HCT116 (cell line): ENCODE data around the gene PPP4R2. TPM values are rescaled to one million over a fixed set of nuclear protein-coding genes. Genes with fewer than 3 reads are reported as not detected.
A peak's percentile ranks its signal among the peaks of the same experiment; 100 is the strongest.

Experiments
- ATAC-seq: fragments of 200-7000 bp; cut with Tn5 transposase; 2 replicates; pipeline ENCODE4 v1.9.1; 2020; ENCODE audit warnings: mild to moderate bottlenecking, moderate library complexity
- BruUV-seq: library from RNA; stranded (reverse); fragments of 400-500 nt; replicated peaks from 2 replicates; lab custom pipeline; 2021; lab: Mats Ljungman, UMichigan
- CTCF ChIA-PET: fragments of 300-600 bp; sonication (Branson Sonifier 250); formaldehyde crosslinking; loops from one replicate; lab custom pipeline; 2021; ENCODE audit warnings: antibody characterized with exemption; lab: Charles Lee
- POLR2A ChIA-PET: fragments of 300-600, 350-600 bp; sonication (Branson Sonifier 250); formaldehyde crosslinking; loops from one replicate; lab custom pipeline; 2021; ENCODE audit warnings: antibody characterized with exemption; lab: Charles Lee
- RAD21 ChIA-PET, 2 experiments: fragments of 300-600 bp; sonication (Branson Sonifier 250); formaldehyde crosslinking; loops; one replicate each; lab custom pipeline; 2023; ENCODE audit warnings: low total read pairs in 2 of 2; ENCODE audit not compliant: uncharacterized antibody in 2 of 2, unreplicated experiment in 2 of 2, low non-redundant PET in 1 of 2; lab: Charles Lee
- DNase-seq: peaks from one replicate; pipeline ENCODE4 v3.0.0-alpha.2; 2010; ENCODE audit warnings: low read depth, low spot score
- H2AFZ ChIP-seq: fragments of 200-600 bp; shearing (Covaris generic), sonication (generic); 2 replicates; pipeline ENCODE4 v1.6.1; 2017; ENCODE audit warnings: low read depth, mixed run types, mixed read lengths, antibody characterized with exemption, low read length; ENCODE audit not compliant: poor library complexity, severe bottlenecking
- H3K27ac ChIP-seq: 2 replicates; pipeline ENCODE4 v1.5.1; 2012; ENCODE audit warnings: low read depth, low read length
- H3K27me3 ChIP-seq: fragments of 200-600 bp; sonication (generic); 2 replicates; pipeline ENCODE4 v1.6.1; 2016; ENCODE audit warnings: mixed run types, low read length, mixed read lengths; ENCODE audit not compliant: insufficient read depth
- H3K36me3 ChIP-seq, 2 experiments: fragments of 200-500 bp in 1 of 2; fragments of 200-600 bp in 1 of 2; sonication (Bioruptor generic) in 1 of 2; sonication (generic) in 1 of 2; 2 replicates each; pipeline versions ENCODE4 v1.5.1 to v1.6.1; 2014 to 2016; ENCODE audit warnings: low read length in 2 of 2, inconsistent platforms in 1 of 2, mixed read lengths in 1 of 2, mixed run types in 1 of 2; ENCODE audit not compliant: insufficient read depth in 2 of 2, control insufficient read depth in 1 of 2
- H3K4me1 ChIP-seq, 2 experiments: fragments of 200-600 bp in 1 of 2; sonication (generic) in 1 of 2; 2 replicates each; pipeline versions ENCODE4 v1.5.1 to v1.6.1; 2012 to 2017; ENCODE audit warnings: low read length in 2 of 2, inconsistent platforms in 1 of 2, mild to moderate bottlenecking in 1 of 2, mixed read lengths in 1 of 2, mixed run types in 1 of 2, moderate library complexity in 1 of 2; ENCODE audit not compliant: insufficient read depth in 2 of 2, control insufficient read depth in 1 of 2
- H3K4me2 ChIP-seq: fragments of 200-600 bp; sonication (generic); 2 replicates; pipeline ENCODE4 v1.6.1; 2017; ENCODE audit warnings: mixed run types, low read length, mixed read lengths
- H3K4me3 ChIP-seq, 2 experiments: fragments of 200-600 bp in 1 of 2; sonication (generic) in 1 of 2; replicated peaks in 1 of 2; 2 replicates each; pipeline ENCODE4 v1.5.1; 2011 to 2016; ENCODE audit warnings: low read length in 2 of 2, control low read depth in 1 of 2, low read depth in 1 of 2, mild to moderate bottlenecking in 1 of 2, mixed read lengths in 1 of 2, mixed run types in 1 of 2
- H3K79me2 ChIP-seq: fragments of 200-600 bp; sonication (generic); 2 replicates; pipeline ENCODE4 v1.6.1; 2017; ENCODE audit warnings: mild to moderate bottlenecking, mixed run types, low read length, moderate library complexity, mixed read lengths; ENCODE audit not compliant: insufficient read depth
- H3K9ac ChIP-seq: fragments of 200-600 bp; sonication (generic); 2 replicates; pipeline ENCODE4 v1.6.1; 2016; ENCODE audit warnings: low read length, mixed read lengths
- H3K9me2 ChIP-seq: fragments of 200-600 bp; sonication (generic), shearing (Covaris generic); 2 replicates; pipeline ENCODE4 v1.6.1; 2017; ENCODE audit warnings: mixed run types, mild to moderate bottlenecking, moderate library complexity; ENCODE audit not compliant: insufficient read depth
- H3K9me3 ChIP-seq, 2 experiments: fragments of 200-500 bp in 1 of 2; fragments of 200-600 bp in 1 of 2; sonication (Bioruptor generic) in 1 of 2; sonication (generic) in 1 of 2; 2 replicates each; pipeline ENCODE4 v1.6.1; 2014 to 2017; ENCODE audit warnings: low read length in 2 of 2, mixed read lengths in 2 of 2, inconsistent platforms in 1 of 2, low read depth in 1 of 2, mild to moderate bottlenecking in 1 of 2, mixed run types in 1 of 2, moderate library complexity in 1 of 2; ENCODE audit not compliant: control insufficient read depth in 1 of 2, insufficient read depth in 1 of 2
- H4K20me1 ChIP-seq: fragments of 200-600 bp; sonication (generic), shearing (Covaris generic); 2 replicates; pipeline ENCODE4 v1.6.1; 2017; ENCODE audit warnings: mixed run types, mild to moderate bottlenecking, moderate library complexity; ENCODE audit not compliant: insufficient read depth
- ATF3 ChIP-seq: IDR thresholded peaks from 2 replicates; pipeline ENCODE4 v1.6.1; 2012
- CBX3 ChIP-seq: IDR thresholded peaks from 2 replicates; pipeline ENCODE4 v1.6.1; 2012; ENCODE audit warnings: low read depth
- CEBPB ChIP-seq: IDR thresholded peaks from 2 replicates; pipeline ENCODE4 v1.6.1; 2012; ENCODE audit warnings: low read depth
- EGR1 ChIP-seq: IDR thresholded peaks from 2 replicates; pipeline ENCODE4 v1.6.1; 2012; ENCODE audit warnings: low read depth
- ELF1 ChIP-seq: IDR thresholded peaks from 2 replicates; pipeline ENCODE4 v1.6.1; 2012; ENCODE audit warnings: low read depth, borderline replicate concordance
- EZH2 ChIP-seq: fragments of 200-600 bp; sonication (generic); IDR thresholded peaks from 2 replicates; pipeline ENCODE4 v1.6.1; 2017; ENCODE audit warnings: antibody characterized with exemption, mixed run types
- EZH2phosphoT487 ChIP-seq: fragments of 200-600 bp; IDR thresholded peaks from 2 replicates; pipeline ENCODE4 v1.6.1; 2018; ENCODE audit warnings: antibody characterized with exemption, borderline replicate concordance
- JUND ChIP-seq: IDR thresholded peaks from 2 replicates; pipeline ENCODE4 v1.6.1; 2012
- POLR2A ChIP-seq: IDR thresholded peaks from 2 replicates; pipeline ENCODE4 v1.7.0; 2011; ENCODE audit warnings: borderline replicate concordance; ENCODE audit not compliant: insufficient read depth, insufficient read length; ENCODE audit errors: extremely low read depth
- POLR2AphosphoS5 ChIP-seq: IDR thresholded peaks from 2 replicates; pipeline ENCODE4 v1.6.1; 2011; ENCODE audit warnings: mild to moderate bottlenecking, low read depth, low read length, moderate library complexity
- RAD21 ChIP-seq: IDR thresholded peaks from 2 replicates; pipeline ENCODE4 v1.6.1; 2012; ENCODE audit warnings: low read depth, mild to moderate bottlenecking
- REST ChIP-seq: IDR thresholded peaks from 2 replicates; pipeline ENCODE4 v1.6.1; 2012; ENCODE audit warnings: low read depth
- TCF7L2 ChIP-seq: IDR thresholded peaks from 2 replicates; pipeline ENCODE4 v1.7.0; 2011; ENCODE audit warnings: borderline replicate concordance, inconsistent platforms; ENCODE audit not compliant: insufficient read depth, insufficient read length; ENCODE audit errors: extremely low read depth
- ZBTB33 ChIP-seq: IDR thresholded peaks from 2 replicates; pipeline ENCODE4 v1.6.1; 2011; ENCODE audit warnings: mild to moderate bottlenecking, low read length, moderate library complexity; ENCODE audit not compliant: insufficient replicate concordance; ENCODE audit errors: extremely low read depth
- ZNF274 ChIP-seq: fragments of 200-500 bp; sonication (Bioruptor generic); IDR thresholded peaks from 2 replicates; pipeline ENCODE4 v1.6.1; 2014; ENCODE audit warnings: mild to moderate bottlenecking, low read depth, low read length, inconsistent platforms
- intact Hi-C: fragments of 100-400 bp; cut with micrococcal nuclease; formaldehyde crosslinking; loops from 2 replicates; pipeline ENCODE4 v1.10.0; 2022
- total RNA-seq: library from RNA; stranded (reverse); gene quantifications from one replicate; pipeline ENCODE4 v1.2.1, GENCODE V29; 2021; ENCODE audit not compliant: unreplicated experiment
- TF ChIP-seq, protein P1 (sequence below), 3 experiments: fragments of 200-600 bp in 1 of 3; sonication (generic) in 1 of 3; IDR thresholded peaks in 2 of 3; conservative IDR thresholded peaks in 1 of 3; 2 replicates each; pipeline ENCODE4 v1.5.1; 2012 to 2017; ENCODE audit warnings: low read depth in 2 of 3, low read length in 2 of 3, antibody characterized with exemption in 1 of 3, borderline replicate concordance in 1 of 3, control low read depth in 1 of 3, mild to moderate bottlenecking in 1 of 3, mixed read lengths in 1 of 3, mixed run types in 1 of 3, moderate library complexity in 1 of 3; ENCODE audit not compliant: insufficient read depth in 1 of 3

The PPP4R2 gene
- total RNA-seq, 1 experiment from 2014 or later, result 72.5 TPM

GRCh38 chr3:73094951-73095350, 98.3 kb downstream of the PPP4R2 start:
- H3K36me3 ChIP-seq, result no peaks in the 10 kb centered on the region
- RAD21 ChIA-PET, result no interaction called here
- ATAC-seq (no peak), DNase-seq (no peak)
- BruUV-seq, result no TSS peak
- no peak overlapping the region for H3K27ac ChIP-seq
- intact Hi-C loops, result no loop called here
- H2AFZ ChIP-seq, result no peak overlapping the region
- H3K4me3 ChIP-seq, result no peak overlapping the region
- no peaks in the 10 kb centered on the region for H3K9me2 ChIP-seq
- TF ChIP-seq EGR1 (no peak), REST (no peak), EZH2 (no peak), ZBTB33 (no peak), ELF1 (no peak), RAD21 (no peak), CEBPB (no peak), POLR2AphosphoS5 (no peak), CBX3 (no peak), EZH2phosphoT487 (no peak), TCF7L2 (no peak), POLR2A (no peak), ZNF274 (no peak), ATF3 (no peak), JUND (no peak)
- TF ChIP-seq, protein P1, sequence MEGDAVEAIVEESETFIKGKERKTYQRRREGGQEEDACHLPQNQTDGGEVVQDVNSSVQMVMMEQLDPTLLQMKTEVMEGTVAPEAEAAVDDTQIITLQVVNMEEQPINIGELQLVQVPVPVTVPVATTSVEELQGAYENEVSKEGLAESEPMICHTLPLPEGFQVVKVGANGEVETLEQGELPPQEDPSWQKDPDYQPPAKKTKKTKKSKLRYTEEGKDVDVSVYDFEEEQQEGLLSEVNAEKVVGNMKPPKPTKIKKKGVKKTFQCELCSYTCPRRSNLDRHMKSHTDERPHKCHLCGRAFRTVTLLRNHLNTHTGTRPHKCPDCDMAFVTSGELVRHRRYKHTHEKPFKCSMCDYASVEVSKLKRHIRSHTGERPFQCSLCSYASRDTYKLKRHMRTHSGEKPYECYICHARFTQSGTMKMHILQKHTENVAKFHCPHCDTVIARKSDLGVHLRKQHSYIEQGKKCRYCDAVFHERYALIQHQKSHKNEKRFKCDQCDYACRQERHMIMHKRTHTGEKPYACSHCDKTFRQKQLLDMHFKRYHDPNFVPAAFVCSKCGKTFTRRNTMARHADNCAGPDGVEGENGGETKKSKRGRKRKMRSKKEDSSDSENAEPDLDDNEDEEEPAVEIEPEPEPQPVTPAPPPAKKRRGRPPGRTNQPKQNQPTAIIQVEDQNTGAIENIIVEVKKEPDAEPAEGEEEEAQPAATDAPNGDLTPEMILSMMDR (IDR thresholded peaks at IDR 0.05 in 2 of 3, conservative IDR thresholded peaks at IDR 0.05 in 1 of 3; ENCODE audit: borderline replicate concordance in 1 of 3, insufficient read depth in 1 of 3, low read depth in 2 of 3, low read length in 2 of 3), result no peak
- peak overlapping the region; percentile 68; the same call in 1 of the 2 replicates for H3K4me2 ChIP-seq
- H3K9ac ChIP-seq, result no peak overlapping the region
- CTCF ChIA-PET, result interaction anchor here (1.3 kb wide), 1 partner anchor 406 kb away, joined by 3 read pairs; no protein-coding TSS in a partner anchor
- H3K27me3 ChIP-seq, result no peaks in the 10 kb centered on the region
- no peaks in the 10 kb centered on the region for H3K9me3 ChIP-seq
- no peaks in the 10 kb centered on the region for H4K20me1 ChIP-seq
- POLR2A ChIA-PET, result no interaction called here
- H3K79me2 ChIP-seq, result no peaks in the 10 kb centered on the region
- H3K4me1 ChIP-seq, result peaks cover 8 to 17% of the 10 kb centered on the region in 2 experiments
